HG02981 (cell line): Measurements from ENCODE around the gene TEAD3.

Experiments used
- ATAC-seq: cut with Tn5 transposase; IDR thresholded peaks from one replicate; pipeline ENCODE4 v1.9.1; 2021; ENCODE audit warnings: mild to moderate bottlenecking, moderate library complexity; ENCODE audit not compliant: unreplicated experiment

The TEAD3 gene

GRCh38 chr6:35427435-35427834 is 69.4 kb downstream of the TEAD3 start:
- ATAC-seq = no peak

GRCh38 chr6:35426074-35426473 is 70.8 kb downstream of the TEAD3 start:
- no peak for ATAC-seq

DNA sequence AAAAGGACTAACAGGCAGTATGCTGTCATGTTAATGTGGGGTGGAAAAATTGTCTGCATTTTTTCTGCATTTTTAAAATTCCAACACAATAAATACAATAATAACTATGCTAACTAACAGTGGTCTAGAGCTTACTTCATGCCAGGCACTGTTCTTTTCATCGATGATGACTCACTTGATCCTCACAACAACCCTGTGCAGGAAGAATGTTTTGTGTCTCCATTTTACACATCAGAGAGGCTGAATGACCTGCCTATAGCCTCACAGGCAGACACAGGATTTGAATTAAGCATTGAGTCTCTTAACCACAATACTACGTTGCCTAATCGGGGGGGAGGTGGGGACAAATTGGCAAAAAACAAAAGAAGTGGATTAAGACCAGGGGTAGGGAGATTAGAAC is 71.6 kb downstream of the TEAD3 start:
- ATAC-seq = no peak
